Measurements from ENCODE around the gene AKAP9. TPM values are rescaled to one million over a fixed set of nuclear protein-coding genes. Genes with fewer than 3 reads are reported as not detected.

Gene AKAP9
- total and polyA plus RNA-seq, 9 of the 15 experiments (the other 6 are each of a cell fraction or from before 2014, with no cell fraction given), result 25.5 to 80.9 (median 46.3) TPM

GRCh38 chr7:91940572-91941341 is at the start of gene AKAP9 (continued):
- no peak for TF ChIP-seq GTF3C2 (IDR thresholded peaks at IDR 0.05; ENCODE audit: borderline replicate concordance, extremely low read depth, insufficient read length)
- TF ChIP-seq POLR2B (IDR thresholded peaks at IDR 0.05; ENCODE audit: low read depth, partially characterized antibody), result peak; percentile 91
- TF ChIP-seq ZNF174 (CRISPR knock-in tag; IDR thresholded peaks at IDR 0.05), result no peak
- no peak for TF ChIP-seq CBX5 (IDR thresholded peaks at IDR 0.05; ENCODE audit: borderline replicate concordance, low read depth)
- TF ChIP-seq, protein P1, sequence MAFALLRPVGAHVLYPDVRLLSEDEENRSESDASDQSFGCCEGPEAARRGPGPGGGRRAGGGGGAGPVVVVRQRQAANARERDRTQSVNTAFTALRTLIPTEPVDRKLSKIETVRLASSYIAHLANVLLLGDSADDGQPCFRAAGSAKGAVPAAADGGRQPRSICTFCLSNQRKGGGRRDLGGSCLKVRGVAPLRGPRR (CRISPR knock-in tag; IDR thresholded peaks at IDR 0.05), result no peak
- no peak for TF ChIP-seq ZNF436 (CRISPR knock-in tag; IDR thresholded peaks at IDR 0.05)
- peak; percentile 95 for TF ChIP-seq CXXC5 (CRISPR knock-in tag; IDR thresholded peaks at IDR 0.05)
- TF ChIP-seq MCM3 (IDR thresholded peaks at IDR 0.05), result no peak
- no peak for TF ChIP-seq ZNF175 (CRISPR knock-in tag; IDR thresholded peaks at IDR 0.05; ENCODE audit: low read depth)
- TF ChIP-seq ZC3H11A (IDR thresholded peaks at IDR 0.05; ENCODE audit: low read depth, low read length), result no peak
- TF ChIP-seq ZFP91 (CRISPR knock-in tag; IDR thresholded peaks at IDR 0.05), result peak; percentile 33; the same call in 1 of the 2 replicates
- TF ChIP-seq HMG20B (CRISPR knock-in tag; IDR thresholded peaks at IDR 0.05), result no peak
- no peak for TF ChIP-seq ZNF140 (CRISPR knock-in tag; IDR thresholded peaks at IDR 0.05)
- TF ChIP-seq ZBED1 (IDR thresholded peaks at IDR 0.05), result no peak
- peak; percentile 53; the same call in 1 of the 2 replicates for TF ChIP-seq SOX6 (IDR thresholded peaks at IDR 0.05)
- no peak for TF ChIP-seq KLF10 (CRISPR knock-in tag; IDR thresholded peaks at IDR 0.05)
- TF ChIP-seq SLC30A9 (CRISPR knock-in tag; IDR thresholded peaks at IDR 0.05), result no peak
- peak; percentile 67 for TF ChIP-seq BHLHE40 (IDR thresholded peaks at IDR 0.05; ENCODE audit: low read length)
- peak; percentile 46 for TF ChIP-seq NCOR1 (IDR thresholded peaks at IDR 0.05)
- peak; percentile 90 for TF ChIP-seq CREM (IDR thresholded peaks at IDR 0.05; ENCODE audit: low read depth)
- TF ChIP-seq BCLAF1 (IDR thresholded peaks at IDR 0.05; ENCODE audit: borderline replicate concordance in 1 of 2, control insufficient read depth in 1 of 2, low read depth in 2 of 2, low read length in 1 of 2), result no peak
